GM18502 (cell line): ENCODE results near the gene ZAR1L.

Source experiments
- ATAC-seq: cut with Tn5 transposase; IDR thresholded peaks from one replicate; pipeline ENCODE4 v1.9.1; 2021; ENCODE audit warnings: mild to moderate bottlenecking; ENCODE audit not compliant: unreplicated experiment, poor library complexity

ZAR1L gene

GRCh38 chr13:32257649-32258048, 57.5 kb downstream of the ZAR1L start:
- ATAC-seq: no peak

GRCh38 chr13:32256243-32256642, 58.9 kb downstream of the ZAR1L start:
- ATAC-seq: no peak

- ATAC-seq: no peak
Measured at GRCh38 chr13:32255724-32256109, 59.4 kb downstream of the ZAR1L start.

DNA sequence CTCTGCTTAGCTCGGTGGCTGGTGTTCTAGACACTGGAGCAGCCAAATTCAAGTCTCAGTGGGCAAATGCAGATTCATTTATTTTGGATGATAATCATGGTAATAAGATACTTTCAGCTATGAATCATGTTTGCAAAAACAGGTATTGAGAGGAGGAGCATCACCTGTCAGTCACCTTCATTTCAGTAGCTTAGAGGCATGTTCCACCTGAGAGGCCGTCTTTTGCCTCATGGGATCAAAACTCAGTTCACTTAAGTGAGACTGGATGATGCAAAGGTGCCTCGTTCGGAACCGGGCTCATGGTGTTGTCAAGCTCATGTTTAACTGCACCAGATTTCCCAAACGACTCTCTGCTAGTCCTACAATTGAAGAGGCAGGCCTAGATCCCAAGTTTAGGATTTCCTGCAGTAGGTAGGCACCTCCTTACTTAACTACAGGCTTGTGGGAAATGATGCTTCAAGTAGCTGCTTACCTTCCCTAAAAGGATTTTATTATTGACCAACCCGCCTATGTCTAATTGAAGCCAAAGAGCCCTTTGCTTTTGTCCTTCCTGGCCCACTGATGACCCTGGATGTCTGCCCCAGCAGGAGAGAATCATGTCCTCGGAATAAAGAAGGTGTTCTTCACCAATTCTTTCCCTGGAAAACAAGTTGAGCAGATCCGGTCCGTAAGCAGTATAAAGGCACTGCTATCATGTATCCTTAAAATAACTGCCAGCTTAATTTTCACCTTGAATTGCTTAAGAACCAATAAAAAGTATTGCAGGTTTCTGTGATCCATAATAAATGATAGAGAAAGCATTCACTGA, 60.0 kb downstream of the ZAR1L start:
- ATAC-seq: no peak

DNA sequence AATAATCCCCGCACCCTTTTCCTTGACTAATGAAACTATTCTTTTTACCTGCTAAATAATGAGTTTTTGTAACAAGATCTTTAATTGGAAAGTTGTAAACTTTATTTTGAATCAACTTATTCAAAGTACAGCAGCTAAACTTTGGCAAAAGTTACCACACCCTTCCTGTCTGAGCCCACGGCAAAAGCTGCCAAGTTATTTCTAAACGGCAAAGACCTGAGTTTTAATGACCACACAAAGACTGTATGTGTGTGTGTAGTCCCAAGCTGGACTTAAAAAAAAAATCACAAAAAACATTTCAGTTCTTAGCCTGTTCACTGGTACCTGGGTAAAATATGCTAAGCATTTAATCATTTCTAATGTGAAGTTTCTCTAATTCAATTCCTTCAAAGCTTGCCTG, 60.7 kb downstream of the ZAR1L start:
- no peak for ATAC-seq

DNA sequence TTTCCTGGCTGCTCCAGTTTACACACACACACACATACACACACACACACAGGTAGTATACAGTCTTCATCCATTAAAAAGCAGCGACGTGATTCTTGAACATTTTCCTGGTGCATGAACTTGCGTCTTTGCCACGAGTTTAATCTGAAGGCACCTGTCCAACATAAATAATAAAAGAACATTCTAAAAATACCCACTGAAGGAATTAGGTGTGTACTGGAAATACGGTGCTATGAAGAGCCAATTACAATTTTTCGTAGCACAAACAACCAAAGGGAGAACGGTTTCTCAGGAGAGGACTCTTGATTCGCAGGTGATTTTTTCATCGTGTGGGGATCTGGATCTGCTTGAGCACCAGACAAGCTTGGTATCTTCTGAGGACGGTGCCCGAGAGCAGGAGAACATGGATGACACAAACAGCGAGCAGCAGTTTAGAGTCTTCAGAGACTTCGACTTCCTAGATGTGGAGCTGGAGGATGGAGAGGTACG, 61.2 kb downstream of the ZAR1L start:
- ATAC-seq: no peak
